HCT116 (cell line): ENCODE results near the gene UBAP2. TPM values are rescaled to one million over a fixed set of nuclear protein-coding genes. Genes with fewer than 3 reads are reported as not detected.

Experiments used
- ATAC-seq: fragments of 200-7000 bp; cut with Tn5 transposase; 2 replicates; pipeline ENCODE4 v1.9.1; 2020; ENCODE audit warnings: mild to moderate bottlenecking, moderate library complexity
- BruUV-seq: library from RNA; stranded (reverse); fragments of 400-500 nt; replicated peaks from 2 replicates; lab custom pipeline; 2021; lab: Mats Ljungman, UMichigan
- CTCF ChIA-PET: fragments of 300-600 bp; sonication (Branson Sonifier 250); formaldehyde crosslinking; loops from one replicate; lab custom pipeline; 2021; ENCODE audit warnings: antibody characterized with exemption; lab: Charles Lee
- POLR2A ChIA-PET: fragments of 300-600, 350-600 bp; sonication (Branson Sonifier 250); formaldehyde crosslinking; loops from one replicate; lab custom pipeline; 2021; ENCODE audit warnings: antibody characterized with exemption; lab: Charles Lee
- RAD21 ChIA-PET, 2 experiments: fragments of 300-600 bp; sonication (Branson Sonifier 250); formaldehyde crosslinking; loops; one replicate each; lab custom pipeline; 2023; ENCODE audit warnings: low total read pairs in 2 of 2; ENCODE audit not compliant: uncharacterized antibody in 2 of 2, unreplicated experiment in 2 of 2, low non-redundant PET in 1 of 2; lab: Charles Lee
- DNase-seq: peaks from one replicate; pipeline ENCODE4 v3.0.0-alpha.2; 2010; ENCODE audit warnings: low read depth, low spot score
- H2AFZ ChIP-seq: fragments of 200-600 bp; shearing (Covaris generic), sonication (generic); 2 replicates; pipeline ENCODE4 v1.6.1; 2017; ENCODE audit warnings: low read depth, mixed run types, mixed read lengths, antibody characterized with exemption, low read length; ENCODE audit not compliant: poor library complexity, severe bottlenecking
- H3K27ac ChIP-seq: 2 replicates; pipeline ENCODE4 v1.5.1; 2012; ENCODE audit warnings: low read depth, low read length
- H3K27me3 ChIP-seq: fragments of 200-600 bp; sonication (generic); 2 replicates; pipeline ENCODE4 v1.6.1; 2016; ENCODE audit warnings: mixed run types, low read length, mixed read lengths; ENCODE audit not compliant: insufficient read depth
- H3K36me3 ChIP-seq, 2 experiments: fragments of 200-500 bp in 1 of 2; fragments of 200-600 bp in 1 of 2; sonication (Bioruptor generic) in 1 of 2; sonication (generic) in 1 of 2; 2 replicates each; pipeline versions ENCODE4 v1.5.1 to v1.6.1; 2014 to 2016; ENCODE audit warnings: low read length in 2 of 2, inconsistent platforms in 1 of 2, mixed read lengths in 1 of 2, mixed run types in 1 of 2; ENCODE audit not compliant: insufficient read depth in 2 of 2, control insufficient read depth in 1 of 2
- H3K4me1 ChIP-seq, 2 experiments: fragments of 200-600 bp in 1 of 2; sonication (generic) in 1 of 2; 2 replicates each; pipeline versions ENCODE4 v1.5.1 to v1.6.1; 2012 to 2017; ENCODE audit warnings: low read length in 2 of 2, inconsistent platforms in 1 of 2, mild to moderate bottlenecking in 1 of 2, mixed read lengths in 1 of 2, mixed run types in 1 of 2, moderate library complexity in 1 of 2; ENCODE audit not compliant: insufficient read depth in 2 of 2, control insufficient read depth in 1 of 2
- H3K4me2 ChIP-seq: fragments of 200-600 bp; sonication (generic); 2 replicates; pipeline ENCODE4 v1.6.1; 2017; ENCODE audit warnings: mixed run types, low read length, mixed read lengths
- H3K4me3 ChIP-seq, 2 experiments: fragments of 200-600 bp in 1 of 2; sonication (generic) in 1 of 2; replicated peaks in 1 of 2; 2 replicates each; pipeline ENCODE4 v1.5.1; 2011 to 2016; ENCODE audit warnings: low read length in 2 of 2, control low read depth in 1 of 2, low read depth in 1 of 2, mild to moderate bottlenecking in 1 of 2, mixed read lengths in 1 of 2, mixed run types in 1 of 2
- H3K79me2 ChIP-seq: fragments of 200-600 bp; sonication (generic); 2 replicates; pipeline ENCODE4 v1.6.1; 2017; ENCODE audit warnings: mild to moderate bottlenecking, mixed run types, low read length, moderate library complexity, mixed read lengths; ENCODE audit not compliant: insufficient read depth
- H3K9ac ChIP-seq: fragments of 200-600 bp; sonication (generic); 2 replicates; pipeline ENCODE4 v1.6.1; 2016; ENCODE audit warnings: low read length, mixed read lengths
- H3K9me2 ChIP-seq: fragments of 200-600 bp; sonication (generic), shearing (Covaris generic); 2 replicates; pipeline ENCODE4 v1.6.1; 2017; ENCODE audit warnings: mixed run types, mild to moderate bottlenecking, moderate library complexity; ENCODE audit not compliant: insufficient read depth
- H3K9me3 ChIP-seq, 2 experiments: fragments of 200-500 bp in 1 of 2; fragments of 200-600 bp in 1 of 2; sonication (Bioruptor generic) in 1 of 2; sonication (generic) in 1 of 2; 2 replicates each; pipeline ENCODE4 v1.6.1; 2014 to 2017; ENCODE audit warnings: low read length in 2 of 2, mixed read lengths in 2 of 2, inconsistent platforms in 1 of 2, low read depth in 1 of 2, mild to moderate bottlenecking in 1 of 2, mixed run types in 1 of 2, moderate library complexity in 1 of 2; ENCODE audit not compliant: control insufficient read depth in 1 of 2, insufficient read depth in 1 of 2
- H4K20me1 ChIP-seq: fragments of 200-600 bp; sonication (generic), shearing (Covaris generic); 2 replicates; pipeline ENCODE4 v1.6.1; 2017; ENCODE audit warnings: mixed run types, mild to moderate bottlenecking, moderate library complexity; ENCODE audit not compliant: insufficient read depth
- ATF3 ChIP-seq: IDR thresholded peaks from 2 replicates; pipeline ENCODE4 v1.6.1; 2012
- CBX3 ChIP-seq: IDR thresholded peaks from 2 replicates; pipeline ENCODE4 v1.6.1; 2012; ENCODE audit warnings: low read depth
- CEBPB ChIP-seq: IDR thresholded peaks from 2 replicates; pipeline ENCODE4 v1.6.1; 2012; ENCODE audit warnings: low read depth
- CTCF ChIP-seq, 3 experiments: fragments of 200-600 bp in 1 of 3; sonication (generic) in 1 of 3; IDR thresholded peaks in 2 of 3; conservative IDR thresholded peaks in 1 of 3; 2 replicates each; pipeline ENCODE4 v1.5.1; 2012 to 2017; ENCODE audit warnings: low read depth in 2 of 3, low read length in 2 of 3, antibody characterized with exemption in 1 of 3, borderline replicate concordance in 1 of 3, control low read depth in 1 of 3, mild to moderate bottlenecking in 1 of 3, mixed read lengths in 1 of 3, mixed run types in 1 of 3, moderate library complexity in 1 of 3; ENCODE audit not compliant: insufficient read depth in 1 of 3
- ELF1 ChIP-seq: IDR thresholded peaks from 2 replicates; pipeline ENCODE4 v1.6.1; 2012; ENCODE audit warnings: low read depth, borderline replicate concordance
- EZH2 ChIP-seq: fragments of 200-600 bp; sonication (generic); IDR thresholded peaks from 2 replicates; pipeline ENCODE4 v1.6.1; 2017; ENCODE audit warnings: antibody characterized with exemption, mixed run types
- EZH2phosphoT487 ChIP-seq: fragments of 200-600 bp; IDR thresholded peaks from 2 replicates; pipeline ENCODE4 v1.6.1; 2018; ENCODE audit warnings: antibody characterized with exemption, borderline replicate concordance
- JUND ChIP-seq: IDR thresholded peaks from 2 replicates; pipeline ENCODE4 v1.6.1; 2012
- MAX ChIP-seq: IDR thresholded peaks from 2 replicates; pipeline ENCODE4 v1.6.1; 2012
- POLR2A ChIP-seq: IDR thresholded peaks from 2 replicates; pipeline ENCODE4 v1.7.0; 2011; ENCODE audit warnings: borderline replicate concordance; ENCODE audit not compliant: insufficient read depth, insufficient read length; ENCODE audit errors: extremely low read depth
- POLR2AphosphoS5 ChIP-seq: IDR thresholded peaks from 2 replicates; pipeline ENCODE4 v1.6.1; 2011; ENCODE audit warnings: mild to moderate bottlenecking, low read depth, low read length, moderate library complexity
- RAD21 ChIP-seq: IDR thresholded peaks from 2 replicates; pipeline ENCODE4 v1.6.1; 2012; ENCODE audit warnings: low read depth, mild to moderate bottlenecking
- REST ChIP-seq: IDR thresholded peaks from 2 replicates; pipeline ENCODE4 v1.6.1; 2012; ENCODE audit warnings: low read depth
- SIN3A ChIP-seq: IDR thresholded peaks from 2 replicates; pipeline ENCODE4 v1.6.1; 2012; ENCODE audit warnings: low read depth
- SP1 ChIP-seq: IDR thresholded peaks from 2 replicates; pipeline ENCODE4 v1.6.1; 2012; ENCODE audit warnings: low read depth
- SRF ChIP-seq: IDR thresholded peaks from 2 replicates; pipeline ENCODE4 v1.6.1; 2012; ENCODE audit warnings: low read depth
- TCF7L2 ChIP-seq: IDR thresholded peaks from 2 replicates; pipeline ENCODE4 v1.7.0; 2011; ENCODE audit warnings: borderline replicate concordance, inconsistent platforms; ENCODE audit not compliant: insufficient read depth, insufficient read length; ENCODE audit errors: extremely low read depth
- YY1 ChIP-seq: IDR thresholded peaks from 2 replicates; pipeline ENCODE4 v1.6.1; 2011; ENCODE audit warnings: low read length, low read depth, moderate library complexity, mild to moderate bottlenecking; ENCODE audit not compliant: insufficient replicate concordance; ENCODE audit errors: extremely low read depth
- ZBTB33 ChIP-seq: IDR thresholded peaks from 2 replicates; pipeline ENCODE4 v1.6.1; 2011; ENCODE audit warnings: mild to moderate bottlenecking, low read length, moderate library complexity; ENCODE audit not compliant: insufficient replicate concordance; ENCODE audit errors: extremely low read depth
- ZFX ChIP-seq: fragments of 450-650 bp; IDR thresholded peaks from 2 replicates; pipeline ENCODE4 v1.6.1; 2017
- intact Hi-C: fragments of 100-400 bp; cut with micrococcal nuclease; formaldehyde crosslinking; loops from 2 replicates; pipeline ENCODE4 v1.10.0; 2022
- total RNA-seq: library from RNA; stranded (reverse); gene quantifications from one replicate; pipeline ENCODE4 v1.2.1, GENCODE V29; 2021; ENCODE audit not compliant: unreplicated experiment

Gene UBAP2
- total RNA-seq, 1 experiment from 2014 or later: 51.3 TPM

GRCh38 chr9:33956544-33956943 is 92.1 kb downstream of the UBAP2 start:
- H2AFZ ChIP-seq: no peak overlapping the region
- intact Hi-C loops: no loop called here
- no peak overlapping the region for H3K4me2 ChIP-seq
- no peak overlapping the region for H3K4me3 ChIP-seq
- ATAC-seq (no peak), DNase-seq (no peak)
- CTCF ChIA-PET: no interaction called here
- POLR2A ChIA-PET: no interaction called here
- H4K20me1 ChIP-seq: peaks cover 6% of the 10 kb centered on the region; the same call in 1 of the 2 replicates
- no peak overlapping the region for H3K9ac ChIP-seq
- H3K27ac ChIP-seq: no peak overlapping the region
- H3K27me3 ChIP-seq: no peaks in the 10 kb centered on the region
- H3K9me2 ChIP-seq: no peaks in the 10 kb centered on the region
- no peaks in the 10 kb centered on the region for H3K4me1 ChIP-seq
- RAD21 ChIA-PET: no interaction called here
- no peaks in the 10 kb centered on the region for H3K9me3 ChIP-seq
- BruUV-seq: no TSS peak
- TF ChIP-seq ELF1 (no peak), EZH2phosphoT487 (no peak), REST (no peak), MAX (no peak), CTCF (IDR thresholded peaks at IDR 0.05 in 2 of 3, conservative IDR thresholded peaks at IDR 0.05 in 1 of 3; ENCODE audit: borderline replicate concordance in 1 of 3, insufficient read depth in 1 of 3, low read depth in 2 of 3, low read length in 2 of 3) (no peak), SIN3A (no peak), RAD21 (no peak), POLR2AphosphoS5 (no peak), SP1 (no peak), ATF3 (no peak), TCF7L2 (no peak), ZFX (no peak), POLR2A (no peak), YY1 (no peak), CEBPB (no peak), CBX3 (no peak), EZH2 (no peak), ZBTB33 (no peak), JUND (no peak), SRF (no peak)
- peaks cover 10 to 20% of the 10 kb centered on the region in 2 experiments; a peak in 3 of 4 replicates for H3K36me3 ChIP-seq
- peaks cover 22% of the 10 kb centered on the region; the same call in 1 of the 2 replicates for H3K79me2 ChIP-seq
